Measurements from ENCODE around the gene EMC9. TPM values are rescaled to one million over a fixed set of nuclear protein-coding genes. Genes with fewer than 3 reads are reported as not detected.
A peak's percentile ranks its signal among the peaks of the same experiment; 100 is the strongest.

The EMC9 gene, protein sequence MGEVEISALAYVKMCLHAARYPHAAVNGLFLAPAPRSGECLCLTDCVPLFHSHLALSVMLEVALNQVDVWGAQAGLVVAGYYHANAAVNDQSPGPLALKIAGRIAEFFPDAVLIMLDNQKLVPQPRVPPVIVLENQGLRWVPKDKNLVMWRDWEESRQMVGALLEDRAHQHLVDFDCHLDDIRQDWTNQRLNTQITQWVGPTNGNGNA
- total RNA-seq = 10 to 100 TPM in 3 of 4 donors, 1 to 10 TPM in 1; 6.0 to 12.1 (median 10.9) TPM

- H3K4me1 ChIP-seq = peaks cover 48 to 86% (median 56%) of the 10 kb centered on the region in 3 donors
Observed at GRCh38 chr14:24141097-24141880, at the start of gene EMC9. Gene EMC9, minus strand, starts transcription at chr14:24141591. Its CDS starts 287 bp downstream, at chr14:24141304.

GRCh38 chr14:24190416-24190815 is 49.0 kb upstream of the EMC9 start:
- Histone ChIP-seq H3K4me1 (peaks cover 12 to 55% (median 24%) of the 10 kb centered on the region in 3 donors), H3K9me3 (no peaks in the 10 kb centered on the region), H3K27me3 (no peaks in the 10 kb centered on the region), H3K4me3 (no peak overlapping the region), H3K27ac (no peak overlapping the region), H3K36me3 (peaks cover 16 to 58% (median 16%) of the 10 kb centered on the region in 3 donors)
- WGBS, 2 donors = 85 to 90% methylated on average over 7 to 8 of the region's 10 CpGs
- DNase-seq = no peak
- intact Hi-C loops (cut with DNase I) = no loop called here
- TF ChIP-seq, protein P1, sequence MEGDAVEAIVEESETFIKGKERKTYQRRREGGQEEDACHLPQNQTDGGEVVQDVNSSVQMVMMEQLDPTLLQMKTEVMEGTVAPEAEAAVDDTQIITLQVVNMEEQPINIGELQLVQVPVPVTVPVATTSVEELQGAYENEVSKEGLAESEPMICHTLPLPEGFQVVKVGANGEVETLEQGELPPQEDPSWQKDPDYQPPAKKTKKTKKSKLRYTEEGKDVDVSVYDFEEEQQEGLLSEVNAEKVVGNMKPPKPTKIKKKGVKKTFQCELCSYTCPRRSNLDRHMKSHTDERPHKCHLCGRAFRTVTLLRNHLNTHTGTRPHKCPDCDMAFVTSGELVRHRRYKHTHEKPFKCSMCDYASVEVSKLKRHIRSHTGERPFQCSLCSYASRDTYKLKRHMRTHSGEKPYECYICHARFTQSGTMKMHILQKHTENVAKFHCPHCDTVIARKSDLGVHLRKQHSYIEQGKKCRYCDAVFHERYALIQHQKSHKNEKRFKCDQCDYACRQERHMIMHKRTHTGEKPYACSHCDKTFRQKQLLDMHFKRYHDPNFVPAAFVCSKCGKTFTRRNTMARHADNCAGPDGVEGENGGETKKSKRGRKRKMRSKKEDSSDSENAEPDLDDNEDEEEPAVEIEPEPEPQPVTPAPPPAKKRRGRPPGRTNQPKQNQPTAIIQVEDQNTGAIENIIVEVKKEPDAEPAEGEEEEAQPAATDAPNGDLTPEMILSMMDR (IDR thresholded peaks at IDR 0.05) = no peak
- no peak for TF ChIP-seq POLR2A (IDR thresholded peaks at IDR 0.05)

More at GRCh38 chr14:24141097-24141880, at the start of gene EMC9:
- WGBS, 2 donors = 1% methylated on average over 13 to 19 of the region's 65 CpGs
- H3K27ac ChIP-seq = peak within 1 kb of the TSS; percentile 89 to 96 (median 96)
- intact Hi-C loops (cut with DNase I) = no loop called here
- DNase-seq = peak; percentile 98
- no peaks in the 10 kb centered on the region for H3K27me3 ChIP-seq
- H3K36me3 ChIP-seq = peaks cover 17 to 40% (median 17%) of the 10 kb centered on the region in 3 donors
- peak in 3 of 4 donors; percentile 27 to 91 (median 67) for TF ChIP-seq POLR2A (IDR thresholded peaks at IDR 0.05)
- TF ChIP-seq, protein P1 (IDR thresholded peaks at IDR 0.05) = peak; percentile 27 to 90 (median 80)
- no peaks in the 10 kb centered on the region for H3K9me3 ChIP-seq
- peak within 1 kb of the TSS; percentile 55 to 84 (median 80) for H3K4me3 ChIP-seq

DNA sequence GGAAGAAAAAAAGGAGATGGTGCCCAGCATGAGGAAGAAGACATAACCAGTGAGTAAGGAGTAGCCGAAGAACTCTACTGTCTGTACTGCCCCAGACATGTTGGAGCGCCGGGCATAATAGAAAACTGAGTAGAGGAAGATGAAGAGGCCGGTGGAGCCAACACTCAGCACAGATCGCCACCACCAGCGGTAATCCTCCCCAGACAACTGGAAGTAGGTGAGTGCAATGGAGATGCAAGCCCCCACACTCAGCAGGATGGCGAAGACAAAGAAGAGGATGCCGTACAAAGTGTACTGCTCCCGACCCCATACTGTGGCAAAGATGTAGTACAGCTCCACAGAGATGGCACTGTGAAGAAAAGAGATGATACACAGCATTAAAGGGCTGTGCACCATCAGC is 48.1 kb upstream of the EMC9 start:
- Histone ChIP-seq H3K9me3 (no peaks in the 10 kb centered on the region), H3K4me3 (no peak overlapping the region), H3K27ac (peak overlapping the region in 1 of 4 donors; percentile 87), H3K27me3 (no peaks in the 10 kb centered on the region), H3K4me1 (peaks cover 5 to 49% (median 19%) of the 10 kb centered on the region in 3 donors), H3K36me3 (peaks cover 18 to 67% (median 20%) of the 10 kb centered on the region in 3 donors)
- TF ChIP-seq POLR2A (IDR thresholded peaks at IDR 0.05) = no peak
- TF ChIP-seq, protein P1 (IDR thresholded peaks at IDR 0.05) = no peak
- intact Hi-C loops (cut with DNase I) = no loop called here
- 87 to 91% methylated on average over 8 to 9 of the region's 9 CpGs for WGBS, 2 donors
- DNase-seq = no peak

DNA sequence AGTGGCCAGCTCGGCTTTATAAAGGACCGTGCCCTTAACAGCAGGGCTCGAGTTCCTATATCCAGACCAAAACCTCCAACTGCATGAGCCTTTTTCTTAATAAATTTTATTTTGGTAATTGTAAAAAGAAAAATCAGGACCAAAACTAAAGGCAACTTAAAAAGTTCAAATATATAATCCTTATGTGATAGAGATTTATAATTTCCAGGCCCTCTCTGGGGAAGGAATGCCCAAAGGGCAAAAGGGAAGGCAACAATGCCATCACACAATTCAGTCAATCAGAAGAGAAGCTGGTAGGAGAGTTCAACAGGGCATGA is 47.6 kb upstream of the EMC9 start:
- Histone ChIP-seq H3K9me3 (no peaks in the 10 kb centered on the region), H3K27me3 (no peaks in the 10 kb centered on the region), H3K36me3 (peaks cover 22 to 72% (median 24%) of the 10 kb centered on the region in 3 donors), H3K27ac (peak overlapping the region in 3 of 4 donors; percentile 26 to 87 (median 80)), H3K4me1 (peaks cover 3 to 45% (median 15%) of the 10 kb centered on the region in 3 donors), H3K4me3 (peak overlapping the region in 3 of 4 donors; percentile 74 to 86 (median 82))
- WGBS, 2 donors = 0% methylated on average over 3 of the region's 3 CpGs
- TF ChIP-seq, protein P1 (IDR thresholded peaks at IDR 0.05) = no peak
- DNase-seq = no peak
- intact Hi-C loops (cut with DNase I) = no loop called here
